ENCODE data around the gene FGB.

- TF ChIP-seq, protein P1, sequence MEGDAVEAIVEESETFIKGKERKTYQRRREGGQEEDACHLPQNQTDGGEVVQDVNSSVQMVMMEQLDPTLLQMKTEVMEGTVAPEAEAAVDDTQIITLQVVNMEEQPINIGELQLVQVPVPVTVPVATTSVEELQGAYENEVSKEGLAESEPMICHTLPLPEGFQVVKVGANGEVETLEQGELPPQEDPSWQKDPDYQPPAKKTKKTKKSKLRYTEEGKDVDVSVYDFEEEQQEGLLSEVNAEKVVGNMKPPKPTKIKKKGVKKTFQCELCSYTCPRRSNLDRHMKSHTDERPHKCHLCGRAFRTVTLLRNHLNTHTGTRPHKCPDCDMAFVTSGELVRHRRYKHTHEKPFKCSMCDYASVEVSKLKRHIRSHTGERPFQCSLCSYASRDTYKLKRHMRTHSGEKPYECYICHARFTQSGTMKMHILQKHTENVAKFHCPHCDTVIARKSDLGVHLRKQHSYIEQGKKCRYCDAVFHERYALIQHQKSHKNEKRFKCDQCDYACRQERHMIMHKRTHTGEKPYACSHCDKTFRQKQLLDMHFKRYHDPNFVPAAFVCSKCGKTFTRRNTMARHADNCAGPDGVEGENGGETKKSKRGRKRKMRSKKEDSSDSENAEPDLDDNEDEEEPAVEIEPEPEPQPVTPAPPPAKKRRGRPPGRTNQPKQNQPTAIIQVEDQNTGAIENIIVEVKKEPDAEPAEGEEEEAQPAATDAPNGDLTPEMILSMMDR (IDR thresholded peaks at IDR 0.05), result no peak
- TF ChIP-seq EP300 (IDR thresholded peaks at IDR 0.05), result no peak
Observed at GRCh38 chr4:154560419-154560801, 2.4 kb upstream of the FGB start.

Measured in esophagus muscularis mucosa (tissue), 3 donors.